Measurements from ENCODE around the gene FN1.
"Not testable (repeated sequence)": the region's sequence is repeated elsewhere in the genome, so short reads cannot be mapped to it uniquely, and the experiment has no call there.

The FN1 gene

DNA sequence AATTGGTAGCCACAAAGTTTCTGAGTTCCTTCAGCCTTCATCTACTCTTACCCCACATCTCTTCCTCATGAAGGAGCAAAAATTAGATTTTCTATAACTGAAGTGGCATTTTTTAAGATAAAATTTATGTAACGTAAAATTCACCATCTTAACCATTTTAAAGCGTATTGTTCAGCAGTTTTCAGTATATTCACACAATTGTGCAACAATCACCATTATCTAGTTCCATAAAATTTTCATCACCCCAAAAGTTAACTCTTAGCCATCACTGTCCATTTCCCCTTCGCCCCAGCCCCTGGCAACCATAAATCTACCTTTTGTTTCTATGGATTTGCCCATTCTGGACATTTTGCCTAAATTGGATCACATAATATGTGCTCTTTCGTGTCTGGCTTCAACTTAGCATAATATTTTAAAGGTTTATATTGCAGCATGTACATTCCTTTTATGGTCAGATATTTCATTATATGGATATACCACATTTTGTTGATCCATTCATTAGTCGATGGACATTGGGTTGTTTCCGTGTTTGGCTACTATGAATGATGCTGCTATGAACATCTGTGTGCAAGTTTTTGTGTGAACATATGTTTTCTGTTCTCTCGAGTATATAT is 79.4 kb downstream of the FN1 start:
- DNase-seq (ENCODE audit: extremely low read depth in 1 of 2, low read depth in 1 of 2) = no peak

DNA sequence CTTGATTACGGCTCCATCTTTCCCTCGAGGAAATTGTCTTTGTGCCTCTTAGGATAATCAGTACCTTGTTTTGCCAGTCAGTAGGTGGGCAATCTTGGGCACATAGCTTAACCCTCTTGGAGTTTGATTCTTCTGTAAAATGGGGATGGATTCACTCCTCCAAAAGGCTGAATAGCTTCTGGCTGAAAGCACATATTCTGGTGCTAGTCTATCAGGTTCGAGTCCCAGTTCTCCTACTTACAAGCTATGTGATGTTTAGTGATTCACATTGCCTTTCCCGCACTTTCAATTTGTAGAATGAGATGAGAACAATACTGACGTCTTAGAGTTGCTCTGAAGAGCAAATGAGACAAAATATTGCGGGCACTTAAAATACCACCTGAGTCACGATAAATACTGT is 80.1 kb downstream of the FN1 start:
- DNase-seq (ENCODE audit: extremely low read depth in 1 of 2, low read depth in 1 of 2) = no peak

DNA sequence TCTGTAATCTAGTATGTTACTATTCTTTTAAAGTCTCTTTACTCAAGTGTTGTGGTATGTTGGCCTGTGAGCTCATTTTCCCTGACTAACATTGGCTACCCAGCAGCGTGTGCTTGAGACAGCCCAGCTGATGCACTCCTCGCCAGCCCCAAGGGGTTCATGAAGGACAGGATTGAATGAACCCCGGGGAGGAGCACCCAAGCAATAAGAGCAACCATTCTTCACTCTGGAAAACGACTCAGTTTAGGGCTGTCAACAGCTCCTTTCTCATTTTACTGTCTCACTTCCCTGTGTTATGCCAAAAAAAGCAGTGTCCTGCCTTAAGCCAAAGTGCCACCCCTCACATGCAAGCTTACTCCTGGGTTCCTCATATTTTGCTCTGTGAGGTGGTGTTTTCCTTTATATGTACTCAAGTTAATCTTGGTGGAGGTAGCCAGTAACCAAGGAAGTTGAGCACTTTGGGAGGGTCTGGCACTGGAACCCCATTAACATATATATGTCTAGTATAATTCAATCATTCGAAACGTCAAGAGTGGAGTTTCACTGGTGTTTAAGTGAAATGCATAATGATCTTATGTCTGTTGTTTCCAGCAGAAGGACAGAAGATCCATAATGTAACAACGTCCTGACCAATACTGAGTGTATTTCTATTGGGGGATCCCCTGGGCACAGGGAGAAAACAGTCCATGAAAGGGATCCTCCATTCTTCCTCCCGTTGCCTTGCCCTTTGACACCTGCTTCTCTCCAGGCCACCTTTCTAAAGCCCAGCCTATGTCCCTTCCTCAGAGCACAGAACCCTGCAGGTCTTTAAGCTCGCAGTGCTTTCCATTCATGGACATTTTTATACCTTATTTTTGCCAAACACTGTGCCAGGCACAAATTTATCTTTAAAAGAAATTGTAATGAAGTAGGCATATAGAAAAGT is 80.8 kb downstream of the FN1 start:
- DNase-seq (ENCODE audit: extremely low read depth in 1 of 2, low read depth in 1 of 2) = no peak

DNA sequence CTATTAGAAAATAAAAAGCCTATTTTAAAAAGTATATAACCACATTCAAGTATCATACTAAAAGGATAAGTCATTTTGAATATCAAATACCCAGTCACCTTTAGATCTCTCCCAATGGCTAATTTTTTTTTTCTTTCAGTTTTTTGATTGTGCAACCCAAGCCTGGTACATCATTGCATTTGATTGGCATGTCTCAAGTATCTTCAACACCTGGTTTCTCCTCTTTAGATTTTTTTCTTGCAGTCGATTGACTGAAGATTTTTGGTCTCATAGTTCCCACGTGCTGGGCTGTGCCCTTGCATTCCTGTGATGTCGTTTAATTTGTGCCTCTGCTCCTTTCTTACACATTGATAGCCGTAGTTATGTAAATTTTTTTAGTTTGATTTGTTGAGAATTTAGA is 83.3 kb downstream of the FN1 start:
- no peak for DNase-seq (ENCODE audit: extremely low read depth in 1 of 2, low read depth in 1 of 2)

DNA sequence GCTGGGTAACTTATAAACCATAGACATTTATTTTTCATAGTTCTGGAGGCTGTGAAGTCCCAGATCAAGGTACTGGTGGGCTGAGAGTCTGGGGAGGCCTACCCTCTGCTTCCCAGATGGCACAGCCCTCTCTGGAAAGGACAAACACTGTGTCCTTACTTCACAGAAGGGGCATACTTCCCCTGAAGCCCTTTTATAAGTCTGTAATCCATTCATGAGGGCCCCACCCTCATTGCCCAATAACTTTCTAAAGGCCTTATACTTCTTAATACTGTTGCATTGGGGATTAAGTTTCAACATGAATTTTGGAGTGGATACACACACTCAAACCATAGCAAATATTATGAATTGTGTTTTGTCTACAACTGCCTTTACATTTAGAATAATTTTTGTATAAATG is 88.0 kb downstream of the FN1 start:
- DNase-seq (ENCODE audit: extremely low read depth in 1 of 2, low read depth in 1 of 2) = no peak

DNA sequence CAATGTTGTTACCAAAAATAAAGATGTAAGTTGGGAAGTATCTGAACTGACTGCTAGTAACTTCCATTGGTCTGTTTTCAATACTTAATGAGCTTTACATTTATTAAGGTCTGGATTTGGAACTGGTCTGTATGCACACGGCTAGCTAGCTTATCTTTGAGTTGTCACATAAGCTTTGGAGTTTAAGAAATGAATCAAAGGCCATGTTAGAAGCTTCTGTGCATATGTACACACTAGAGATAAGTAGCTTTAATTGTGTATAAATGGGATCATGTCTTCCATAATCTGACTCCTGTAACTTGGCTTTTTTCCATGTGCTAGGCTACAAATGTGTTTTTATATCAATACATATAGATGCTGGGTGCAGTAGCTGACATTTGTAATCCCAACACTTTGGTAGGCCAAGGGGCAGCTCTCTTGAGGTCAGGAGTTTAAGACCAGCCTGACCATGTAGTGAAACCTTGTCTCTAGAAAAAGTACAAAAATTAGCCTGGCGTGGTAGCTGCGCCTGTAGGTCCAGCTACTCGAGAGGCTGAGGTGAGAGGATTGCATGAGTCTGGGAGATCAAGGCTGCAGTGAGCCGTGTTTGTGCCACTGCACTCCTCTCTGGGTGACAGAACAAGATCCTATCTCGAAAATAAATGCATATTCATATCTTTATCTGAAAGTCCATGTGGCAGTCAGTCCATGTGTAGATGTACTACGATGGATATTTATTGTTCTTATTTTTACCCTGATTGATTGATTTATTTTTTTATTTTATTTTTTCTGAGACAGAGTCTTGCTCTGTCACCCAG is 96.8 kb downstream of the FN1 start:
- no peak for DNase-seq (ENCODE audit: extremely low read depth in 1 of 2, low read depth in 1 of 2)

DNA sequence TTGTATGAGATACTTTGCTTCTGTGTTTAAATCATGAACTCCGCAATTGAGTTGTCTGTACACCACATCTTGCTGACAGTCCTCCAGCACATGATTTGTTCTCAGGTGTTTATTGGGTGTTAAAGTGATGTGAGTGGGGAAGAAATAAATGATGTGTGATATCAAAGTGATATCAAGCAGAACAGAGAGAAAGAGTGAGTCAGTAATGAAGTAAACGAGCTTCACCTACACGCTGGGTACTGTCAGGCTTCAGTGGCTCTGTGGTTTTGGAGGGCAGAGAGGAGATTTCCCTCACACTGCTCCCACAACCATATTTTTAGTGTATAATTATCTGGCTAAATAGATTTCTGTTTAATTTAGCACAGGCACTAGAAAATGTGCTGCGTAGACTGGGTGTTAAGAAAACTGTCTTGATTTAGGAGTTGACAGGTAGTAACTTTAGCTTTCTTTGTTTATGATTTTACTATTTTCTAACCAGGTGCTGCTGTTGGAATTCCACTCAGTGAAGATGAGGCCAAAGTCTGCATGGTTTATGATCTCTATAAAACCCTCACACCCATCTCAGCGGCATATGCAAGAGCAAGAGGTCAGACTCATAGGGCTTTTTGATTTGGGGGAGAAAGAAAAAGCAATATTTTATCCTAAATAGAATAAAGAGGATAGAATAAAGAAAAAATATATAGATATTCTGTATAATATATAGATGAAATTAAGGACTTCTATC is 102.8 kb downstream of the FN1 start:
- no peak for DNase-seq (ENCODE audit: extremely low read depth in 1 of 2, low read depth in 1 of 2)

DNA sequence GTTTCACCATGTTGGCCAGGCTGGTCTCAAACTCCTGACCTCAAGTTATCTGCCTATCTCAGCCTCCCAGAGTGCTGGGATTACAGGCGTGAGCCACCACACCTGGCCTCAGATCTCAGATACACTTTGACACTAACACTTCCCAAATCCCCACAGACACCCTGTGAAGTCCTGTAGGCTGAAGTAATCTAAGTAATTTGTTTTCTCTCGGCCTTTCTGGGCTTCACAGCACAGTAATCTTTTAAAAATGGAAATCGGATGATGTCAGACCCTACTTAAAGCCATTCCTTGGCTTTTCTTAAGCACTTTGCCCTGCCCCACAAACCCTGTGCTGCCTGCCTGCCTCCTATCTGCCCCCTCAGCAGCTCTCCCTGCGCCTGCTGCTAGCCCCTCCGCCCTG is 107.8 kb downstream of the FN1 start:
- no peak for DNase-seq (ENCODE audit: extremely low read depth in 1 of 2, low read depth in 1 of 2)

DNA sequence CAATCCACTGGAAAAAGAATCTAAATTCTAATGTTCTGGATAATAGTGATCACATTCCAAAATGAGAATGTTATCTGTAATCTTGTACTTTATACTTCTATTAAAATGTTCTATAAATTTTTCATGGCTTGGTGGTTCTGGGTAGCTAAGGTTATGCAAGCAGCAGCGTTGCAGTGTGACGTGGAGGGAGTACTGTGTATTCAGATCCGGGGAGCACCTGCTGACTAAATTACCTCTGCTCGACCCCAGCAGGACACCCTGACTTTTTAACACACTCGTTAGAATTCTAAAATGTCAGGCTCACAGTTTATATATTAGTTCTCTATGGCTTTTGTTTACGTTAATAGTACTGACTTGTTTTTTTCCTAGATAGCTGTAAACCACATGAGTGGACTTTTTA is 111.1 kb downstream of the FN1 start:
- DNase-seq (ENCODE audit: extremely low read depth in 1 of 2, low read depth in 1 of 2) = no peak

DNA sequence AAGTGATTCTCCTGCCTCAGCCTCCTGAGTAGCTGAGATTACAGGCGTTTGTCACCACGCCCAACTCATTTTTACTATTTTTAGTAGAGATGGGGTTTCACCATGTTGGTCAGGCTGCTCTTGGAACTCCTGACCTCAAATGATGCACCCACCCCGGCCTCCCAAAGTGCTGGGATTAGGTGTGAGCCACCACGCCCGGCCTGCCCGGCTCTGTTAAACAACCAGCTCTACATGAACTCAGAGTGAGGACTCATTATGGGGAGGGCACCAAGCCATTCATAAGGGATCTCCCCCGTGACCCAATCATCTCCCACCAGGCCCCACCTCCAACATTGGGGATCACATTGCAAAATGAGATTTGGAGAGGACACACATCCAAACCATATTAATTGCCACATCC is 115.2 kb downstream of the FN1 start:
- DNase-seq (ENCODE audit: extremely low read depth in 1 of 2, low read depth in 1 of 2) = no peak

DNA sequence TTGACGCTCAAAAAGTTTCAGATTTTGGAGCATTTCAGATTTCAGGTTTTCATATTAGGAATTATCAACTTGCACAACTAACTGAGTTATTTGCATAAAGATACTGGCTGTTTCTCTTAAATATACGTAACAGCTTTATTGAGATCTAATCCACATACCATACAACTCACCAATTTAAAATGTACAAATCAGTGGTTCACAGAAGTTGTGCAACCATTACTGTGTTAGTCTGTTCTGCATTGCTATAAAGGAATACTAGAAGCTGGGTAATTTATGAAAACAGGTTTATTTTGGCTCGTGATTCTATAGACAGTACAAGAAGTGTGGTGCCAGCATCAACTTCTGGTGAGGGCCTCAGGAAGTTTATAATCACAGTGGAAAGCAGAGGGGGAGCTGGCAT is 115.8 kb downstream of the FN1 start:
- DNase-seq (ENCODE audit: extremely low read depth in 1 of 2, low read depth in 1 of 2) = no peak

DNA sequence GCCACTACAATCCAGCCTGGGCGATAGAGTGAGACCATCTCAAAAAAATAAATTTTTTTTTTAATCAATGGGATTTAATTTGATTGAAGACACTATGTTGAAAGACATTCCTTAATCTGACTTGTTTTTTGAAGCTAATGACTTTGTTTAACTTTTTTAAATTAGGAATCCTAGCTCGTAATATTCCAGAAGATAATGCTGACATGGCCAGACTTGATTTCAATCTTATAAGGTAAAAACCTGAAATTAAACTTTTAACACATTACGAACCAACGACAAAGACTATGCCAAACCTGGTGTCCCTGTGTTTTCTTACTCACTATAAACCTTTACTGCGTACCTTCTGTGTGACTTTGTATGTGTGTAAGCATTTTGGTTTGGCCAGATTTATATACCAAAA is 116.4 kb downstream of the FN1 start:
- no peak for DNase-seq (ENCODE audit: extremely low read depth in 1 of 2, low read depth in 1 of 2)

DNA sequence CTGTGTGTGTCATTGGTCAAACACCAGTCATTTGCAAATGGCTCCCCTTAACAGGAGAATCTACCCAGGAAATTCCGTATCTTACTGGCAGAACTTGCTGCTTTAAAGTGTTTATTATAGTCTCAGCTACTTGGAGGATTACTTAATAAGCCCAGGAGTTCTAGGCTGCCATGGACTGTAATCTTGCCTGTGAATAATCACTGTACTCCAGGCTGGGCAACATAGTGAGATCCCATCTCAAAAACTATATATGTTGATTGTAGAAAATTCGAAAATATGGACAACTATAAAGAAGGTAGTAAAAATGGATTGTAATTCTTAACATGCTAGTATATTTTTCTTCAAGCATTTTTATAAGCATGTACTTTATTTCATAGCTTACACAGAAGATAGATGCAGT is 119.5 kb downstream of the FN1 start:
- DNase-seq (ENCODE audit: extremely low read depth in 1 of 2, low read depth in 1 of 2) = no peak

DNA sequence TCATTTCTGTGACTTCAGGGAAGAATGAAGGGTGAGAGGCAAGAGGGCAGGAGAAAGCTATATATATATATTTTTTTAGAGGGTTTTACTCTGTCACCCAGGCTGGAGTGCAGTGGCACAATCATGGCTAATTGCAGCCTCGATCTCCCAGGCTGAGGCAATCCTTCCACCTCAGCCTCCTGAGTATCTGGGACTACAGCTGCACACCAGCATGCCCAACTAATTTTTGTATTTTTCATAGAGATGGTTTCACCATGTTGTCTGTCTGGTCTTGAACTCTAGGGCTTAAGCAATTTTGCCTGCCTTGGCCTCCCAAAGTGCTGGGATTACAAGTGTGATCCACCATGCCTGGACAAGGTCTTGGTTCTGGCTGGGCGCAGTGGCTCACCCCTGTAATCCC is 120.6 kb downstream of the FN1 start:
- DNase-seq (ENCODE audit: extremely low read depth in 1 of 2, low read depth in 1 of 2) = no peak

DNA sequence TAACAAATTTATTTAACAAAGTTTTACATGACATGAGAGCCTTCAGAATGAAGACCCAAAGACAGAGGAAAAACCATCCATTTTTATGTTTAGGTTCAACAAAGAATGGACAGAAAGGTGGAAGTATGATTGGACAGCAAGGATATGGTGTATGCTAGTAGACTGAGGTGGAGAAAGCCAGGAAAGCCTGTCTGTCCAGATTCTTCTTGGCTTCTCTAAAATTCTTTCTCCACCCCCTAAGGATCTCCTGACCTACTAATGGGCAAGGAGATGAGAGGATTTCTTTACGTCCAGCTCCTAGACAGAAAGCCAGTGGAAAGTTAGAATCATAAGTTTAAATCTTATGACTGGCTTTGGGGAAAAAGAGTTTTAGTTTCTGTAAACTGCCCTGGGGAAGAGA is 121.0 kb downstream of the FN1 start:
- DNase-seq (ENCODE audit: extremely low read depth in 1 of 2, low read depth in 1 of 2) = no peak

DNA sequence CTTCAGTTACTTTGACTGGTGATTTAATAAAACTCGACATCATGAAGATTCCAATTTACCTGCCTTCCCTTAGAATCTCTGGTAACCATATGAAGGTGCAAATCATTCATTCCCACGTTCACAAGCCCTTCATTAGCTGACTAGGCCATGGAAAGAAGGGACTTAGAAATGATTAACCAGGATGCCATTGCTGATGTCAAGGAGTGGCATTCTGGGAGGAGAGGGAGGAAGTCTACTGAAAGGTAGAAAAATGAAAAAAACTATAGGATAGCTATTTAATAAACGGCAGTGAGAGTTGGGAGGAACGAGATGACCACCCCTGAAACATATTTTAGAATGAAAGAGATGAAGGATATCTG is 122.6 kb downstream of the FN1 start:
- DNase-seq (ENCODE audit: extremely low read depth in 1 of 2, low read depth in 1 of 2) = no peak

DNA sequence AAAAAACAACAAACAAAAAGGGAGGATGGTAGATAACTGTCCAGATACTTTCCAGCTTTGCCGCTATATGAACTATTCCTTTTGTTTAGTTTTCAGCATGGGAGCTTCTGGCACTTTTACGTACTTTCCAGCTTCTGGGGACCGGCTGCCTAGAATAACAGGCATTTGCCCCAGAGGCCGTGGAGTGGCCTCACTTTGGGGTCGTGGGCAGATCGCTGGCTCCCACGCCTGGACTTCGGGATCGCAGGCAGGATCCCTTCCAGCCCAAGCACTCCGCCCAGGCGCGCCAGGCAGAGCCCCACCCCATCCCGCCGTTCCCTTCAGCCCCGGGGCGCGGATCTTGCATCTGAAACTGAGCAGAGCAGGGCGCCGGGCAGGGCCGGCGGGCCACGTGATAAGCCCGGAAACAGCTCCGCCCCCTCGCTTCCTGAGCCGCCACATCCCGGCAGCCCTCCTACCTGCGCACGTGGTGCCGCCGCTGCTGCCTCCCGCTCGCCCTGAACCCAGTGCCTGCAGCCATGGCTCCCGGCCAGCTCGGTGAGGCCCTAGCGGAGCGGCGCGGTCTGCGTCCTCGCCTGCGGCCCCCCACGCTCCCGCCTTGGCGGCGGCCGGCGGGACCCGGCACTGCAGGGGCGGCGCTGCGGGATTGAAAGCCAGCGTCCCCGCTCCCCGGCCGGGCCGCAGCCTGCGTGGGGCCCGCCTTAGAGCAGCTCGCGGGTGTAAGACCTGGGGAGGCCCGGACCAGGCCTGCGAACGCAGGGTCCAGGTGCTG is 124.1 kb downstream of the FN1 start, which contains the start of gene ATIC:
Gene ATIC (plus strand): TSS at position 435 of the 772 bp plus-strand sequence. CDS start 84 bp downstream, at position 519.
- DNase-seq (ENCODE audit: extremely low read depth in 1 of 2, low read depth in 1 of 2) = peak; percentile 89 to 90

DNA sequence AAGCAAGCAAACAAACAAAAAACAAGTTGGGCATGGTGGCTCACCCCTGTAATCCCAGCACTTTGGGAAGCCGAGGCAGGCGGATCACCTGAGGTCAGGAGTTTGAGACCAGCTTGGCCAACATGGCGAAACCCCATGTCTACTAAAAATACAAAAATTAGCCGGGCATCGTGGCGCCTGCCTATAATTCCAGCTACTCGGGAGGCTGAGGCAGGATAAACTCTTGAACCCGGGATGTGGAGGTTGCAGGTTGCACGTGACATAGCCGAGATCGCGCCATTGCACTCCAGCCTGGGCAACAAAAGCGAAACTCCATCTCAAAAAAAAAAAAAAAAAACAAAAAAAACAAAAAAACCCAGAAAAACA is 124.6 kb downstream of the FN1 start:
- not testable (repeated sequence) for DNase-seq (ENCODE audit: extremely low read depth in 1 of 2, low read depth in 1 of 2)

Data from stimulated activated CD8-positive, alpha-beta memory T cell treated with anti-CD3 and anti-CD28 coated beads, Interleukin-7, amount 100 ng/mL, for 48 hours (primary cell).